ENCODE measurements around the gene ARID3A. TPM values are rescaled to one million over a fixed set of nuclear protein-coding genes. Genes with fewer than 3 reads are reported as not detected.
A peak's percentile ranks its signal among the peaks of the same experiment; 100 is the strongest.

ARID3A gene
- total and polyA plus RNA-seq, 2 of the 4 experiments (the other 2 are of a cell fraction) = 16.0 to 23.1 TPM

DNA sequence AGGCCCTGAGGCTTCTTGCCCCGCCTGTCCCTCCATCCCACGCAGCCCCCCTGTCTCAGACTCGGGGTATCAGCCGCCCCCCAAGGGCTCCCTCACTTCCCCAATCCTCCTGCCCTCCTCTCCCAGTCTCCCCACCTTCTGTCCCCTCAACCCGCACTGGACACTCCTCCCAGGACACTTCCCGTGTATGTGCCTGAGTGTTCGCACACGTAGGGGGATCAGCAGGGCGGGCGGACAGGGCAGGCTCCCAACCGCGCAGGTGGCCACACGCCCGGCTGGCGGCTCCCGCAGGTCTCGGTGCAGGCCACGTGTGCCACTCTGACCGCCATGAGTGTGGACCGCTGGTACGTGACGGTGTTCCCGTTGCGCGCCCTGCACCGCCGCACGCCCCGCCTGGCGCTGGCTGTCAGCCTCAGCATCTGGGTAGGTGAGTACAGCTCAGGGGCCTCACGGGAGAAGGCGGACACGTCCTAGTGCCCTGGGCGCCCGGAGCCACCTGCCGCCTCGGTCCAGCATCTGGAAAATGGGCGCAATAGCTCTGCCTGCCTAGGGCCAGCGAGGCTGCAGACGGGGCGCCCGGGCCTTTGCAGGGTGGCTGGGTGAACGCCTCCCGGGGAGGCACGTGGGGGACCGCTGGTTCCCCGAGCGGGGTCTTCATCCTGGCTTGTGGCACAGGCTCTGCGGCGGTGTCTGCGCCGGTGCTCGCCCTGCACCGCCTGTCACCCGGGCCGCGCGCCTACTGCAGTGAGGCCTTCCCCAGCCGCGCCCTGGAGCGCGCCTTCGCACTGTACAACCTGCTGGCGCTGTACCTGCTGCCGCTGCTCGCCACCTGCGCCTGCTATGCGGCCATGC is 6.4 kb upstream of the ARID3A start:
- no peak overlapping the region for H3K23ac ChIP-seq (ENCODE audit: low read depth, low read length)
- no peak overlapping the region for H2BK120ac ChIP-seq (ENCODE audit: low read depth, low read length)
- no peak overlapping the region for H2AK9ac ChIP-seq (replicated peaks; ENCODE audit: low read depth, low read length, poor library complexity)
- no peak overlapping the region for H3K9ac ChIP-seq (ENCODE audit: low read depth, low read length)
- H3K9me3 ChIP-seq (ENCODE audit: control insufficient read depth, insufficient read depth, low read length) = no peaks in the 10 kb centered on the region
- no peak overlapping the region for H4K91ac ChIP-seq (ENCODE audit: insufficient read depth, low read depth, low read length)
- no peak overlapping the region for H2BK5ac ChIP-seq (ENCODE audit: low read depth, low read length, poor library complexity, severe bottlenecking)
- no peaks in the 10 kb centered on the region for H4K20me1 ChIP-seq (ENCODE audit: insufficient read depth, low read length)
- ATAC-seq (ENCODE audit: low read depth) = no peak
- H3K4me3 ChIP-seq (ENCODE audit: insufficient read depth, low read depth, low read length) = no peak overlapping the region
- 0 out of 4 replicates have a peak, but pooled peaks cover 0 to 5% of the 10 kb centered on the region in 2 experiments for H3K79me1 ChIP-seq (ENCODE audit: low read depth in 1 of 2, low read length in 2 of 2)
- H3K14ac ChIP-seq (replicated peaks; ENCODE audit: low read depth, low read length) = no peak overlapping the region
- TF ChIP-seq RCOR1 (IDR thresholded peaks at IDR 0.05; ENCODE audit: insufficient replicate concordance, low read length) = no peak
- no peak for TF ChIP-seq POLR2A (IDR thresholded peaks at IDR 0.05; ENCODE audit: low read depth, low read length)
- TF ChIP-seq SMC3 (IDR thresholded peaks at IDR 0.05; ENCODE audit: low read depth, low read length) = no peak
- TF ChIP-seq RAD21 (IDR thresholded peaks at IDR 0.05; ENCODE audit: low read length) = no peak
- dilution Hi-C loops (cut with HindIII; ENCODE audit: low sequenced_read_pairs, unreplicated experiment) = no loop called here
- H3K4me2 ChIP-seq (ENCODE audit: low read depth, low read length) = no peak overlapping the region
- POLR2A ChIA-PET (ENCODE audit: unreplicated experiment) = no interaction called here
- intact Hi-C loops (cut with micrococcal nuclease) = loop anchor here (2.0 kb wide), 2 partner anchors 63 to 255 kb away; no protein-coding TSS in a partner anchor
- H3K36me3 ChIP-seq (ENCODE audit: control insufficient read depth, insufficient read depth, low read length) = no peaks in the 10 kb centered on the region
- H3K4me1 ChIP-seq (ENCODE audit: control insufficient read depth, insufficient read depth, low read length) = peaks cover 6% of the 10 kb centered on the region
- H2AK5ac ChIP-seq (ENCODE audit: low read depth, low read length) = no peak overlapping the region
- no peaks in the 10 kb centered on the region for H3K9me1 ChIP-seq (ENCODE audit: insufficient read depth, low read length)
- H3K18ac ChIP-seq (ENCODE audit: low read depth, low read length) = no peak overlapping the region
- 6% methylated on average over 44 of the region's 68 CpGs; no CpG with 5 or more reads in 1 of the 2 experiments for WGBS, 2 experiments (ENCODE audit: extremely low coverage in 2 of 2, insufficient read length in 1 of 2)
- no peak overlapping the region for H3K56ac ChIP-seq (ENCODE audit: extremely low read depth, insufficient read depth, low read length)
- H2AFZ ChIP-seq (replicated peaks; ENCODE audit: low read length, poor library complexity) = peak overlapping the region; percentile 51
- no peak overlapping the region for H4K8ac ChIP-seq (ENCODE audit: low read depth in 2 of 2, low read length in 2 of 2)
- H4K5ac ChIP-seq (ENCODE audit: low read depth, low read length) = no peak overlapping the region
- no peak overlapping the region for H3K4ac ChIP-seq (ENCODE audit: low read depth, low read length)
- no TSS peak for BruUV-seq (replicated peaks)
- in situ Hi-C loops (cut with MboI; ENCODE audit: low sequenced_read_pairs) = loop anchor here (5.0 kb wide), 2 partner anchors 63 to 142 kb away; partner anchors contain the start of gene WDR18
- DNase-seq = no peak
- no peak overlapping the region for H2BK15ac ChIP-seq (ENCODE audit: low read depth, low read length)
- CTCF ChIA-PET = no interaction called here
- peaks cover 38% of the 10 kb centered on the region for H3K27me3 ChIP-seq (ENCODE audit: control insufficient read depth, insufficient read depth, low read length)
- H2BK20ac ChIP-seq (ENCODE audit: low read depth, low read length) = no peak overlapping the region
- H3K27ac ChIP-seq (ENCODE audit: insufficient read depth, low read length) = no peak overlapping the region

Data from IMR-90 (cell line).